WTC11 (cell line): ENCODE data around the gene EVA1A. TPM values are rescaled to one million over a fixed set of nuclear protein-coding genes. Genes with fewer than 3 reads are reported as not detected.

ENCODE experiments used
- ATAC-seq: fragments of 200-7000 bp; cut with Tn5 transposase; 2 replicates; pipeline ENCODE4 v1.10.0; 2021; ENCODE audit warnings: mild to moderate bottlenecking, moderate library complexity
- CTCF ChIA-PET: fragments of 300-600 bp; sonication (Branson Sonifier 250); formaldehyde crosslinking; loops from one replicate; lab custom pipeline; 2021; ENCODE audit warnings: antibody characterized with exemption; lab: Charles Lee
- POLR2A ChIA-PET: fragments of 350-600 bp; sonication (Branson Sonifier 250); formaldehyde crosslinking; loops from one replicate; lab custom pipeline; 2021; ENCODE audit warnings: antibody characterized with exemption; lab: Charles Lee
- DNase-seq: peaks from one replicate; pipeline ENCODE4 v3.0.0; 2021; ENCODE audit warnings: low spot score
- H3K27ac Mint-ChIP-seq: 2 replicates; pipeline ENCODE4 v1.8.0; 2021; ENCODE audit warnings: mixed read lengths
- H3K27me3 Mint-ChIP-seq: 2 replicates; pipeline ENCODE4 v1.8.0; 2021; ENCODE audit warnings: low read depth, mild to moderate bottlenecking, moderate library complexity, mixed read lengths
- H3K36me3 Mint-ChIP-seq: 2 replicates; pipeline ENCODE4 v1.8.0; 2021; ENCODE audit warnings: mixed read lengths
- H3K4me1 Mint-ChIP-seq: 2 replicates; pipeline ENCODE4 v1.8.0; 2022; ENCODE audit warnings: mixed read lengths
- H3K4me3 Mint-ChIP-seq: 2 replicates; pipeline ENCODE4 v1.8.0; 2021; ENCODE audit warnings: mild to moderate bottlenecking, moderate library complexity, mixed read lengths
- H3K9me3 Mint-ChIP-seq: 2 replicates; pipeline ENCODE4 v1.8.0; 2021; ENCODE audit warnings: mixed read lengths
- ATF1 ChIP-seq: sonication (generic); formaldehyde crosslinking; IDR thresholded peaks from 2 replicates; pipeline ENCODE4 v1.8.1; 2023; ENCODE audit warnings: mild to moderate bottlenecking, moderate library complexity, missing genetic modification reagents
- ATF2 ChIP-seq: sonication (generic); formaldehyde crosslinking; IDR thresholded peaks from 2 replicates; pipeline ENCODE4 v1.8.1; 2022; ENCODE audit warnings: low read depth, missing genetic modification reagents, borderline replicate concordance
- E2F5 ChIP-seq: sonication (generic); formaldehyde crosslinking; IDR thresholded peaks from 2 replicates; pipeline ENCODE4 v1.8.1; 2022; ENCODE audit warnings: mild to moderate bottlenecking, moderate library complexity, missing genetic modification reagents
- ESRRA ChIP-seq: sonication (generic); formaldehyde crosslinking; IDR thresholded peaks from 2 replicates; pipeline ENCODE4 v1.8.1; 2022; ENCODE audit warnings: mild to moderate bottlenecking, missing genetic modification reagents, borderline replicate concordance
- NFATC4 ChIP-seq: fragments of 250-450 bp; sonication (Bioruptor Pico); IDR thresholded peaks from 2 replicates; pipeline ENCODE4 v1.9.0; 2021; ENCODE audit warnings: mild to moderate bottlenecking
- NR2C2 ChIP-seq: sonication (generic); formaldehyde crosslinking; IDR thresholded peaks from 2 replicates; pipeline ENCODE4 v1.8.0; 2022; ENCODE audit warnings: mild to moderate bottlenecking, missing genetic modification reagents
- PREB ChIP-seq: sonication (generic); formaldehyde crosslinking; IDR thresholded peaks from 2 replicates; pipeline ENCODE4 v1.8.1; 2022; ENCODE audit warnings: mild to moderate bottlenecking, missing genetic modification reagents, moderate library complexity, borderline replicate concordance
- SP1 ChIP-seq: sonication (generic); formaldehyde crosslinking; conservative IDR thresholded peaks from 2 replicates; pipeline ENCODE4 v1.8.1; 2022; ENCODE audit warnings: missing genetic modification reagents
- TCF7 ChIP-seq: sonication (generic); formaldehyde crosslinking; IDR thresholded peaks from 2 replicates; pipeline ENCODE4 v1.8.0; 2022; ENCODE audit warnings: mild to moderate bottlenecking, low read depth, missing genetic modification reagents, moderate library complexity
- ZBTB21 ChIP-seq: sonication (generic); formaldehyde crosslinking; IDR thresholded peaks from 2 replicates; pipeline ENCODE4 v1.8.1; 2023; ENCODE audit warnings: mild to moderate bottlenecking, missing genetic modification reagents, borderline replicate concordance
- ZBTB43 ChIP-seq: sonication (generic); formaldehyde crosslinking; IDR thresholded peaks from 2 replicates; pipeline ENCODE4 v1.8.1; 2023; ENCODE audit warnings: mild to moderate bottlenecking, missing genetic modification reagents
- ZNF232 ChIP-seq: sonication (generic); formaldehyde crosslinking; IDR thresholded peaks from 2 replicates; pipeline ENCODE4 v1.8.0; 2022; ENCODE audit warnings: mild to moderate bottlenecking, missing genetic modification reagents
- ZNF263 ChIP-seq: sonication (generic); formaldehyde crosslinking; IDR thresholded peaks from 2 replicates; pipeline ENCODE4 v1.8.1; 2022; ENCODE audit warnings: low read depth, mild to moderate bottlenecking, moderate library complexity, missing genetic modification reagents
- ZNF396 ChIP-seq: fragments of 250-450 bp; sonication (Bioruptor Pico); IDR thresholded peaks from 2 replicates; pipeline ENCODE4 v1.8.0; 2021; ENCODE audit warnings: mild to moderate bottlenecking, moderate library complexity, borderline replicate concordance
- total RNA-seq: library from RNA; stranded (reverse); gene quantifications from 3 replicates; pipeline ENCODE4 v1.2.3, GENCODE V29; 2021
- TF ChIP-seq, protein P1 (sequence below): sonication (generic); formaldehyde crosslinking; IDR thresholded peaks from 2 replicates; pipeline ENCODE4 v1.8.1; 2023; ENCODE audit warnings: mild to moderate bottlenecking, missing genetic modification reagents, borderline replicate concordance
- TF ChIP-seq, protein P2 (sequence below): sonication (generic); formaldehyde crosslinking; IDR thresholded peaks from 2 replicates; pipeline ENCODE4 v1.8.0; 2023; ENCODE audit warnings: missing genetic modification reagents, mild to moderate bottlenecking, borderline replicate concordance
- TF ChIP-seq, protein P3 (sequence below): sonication (generic); formaldehyde crosslinking; IDR thresholded peaks from 2 replicates; pipeline ENCODE4 v1.8.0; 2022; ENCODE audit warnings: mild to moderate bottlenecking, missing genetic modification reagents

EVA1A gene
- total RNA-seq, 1 experiment from 2014 or later = 4.1 TPM

DNA sequence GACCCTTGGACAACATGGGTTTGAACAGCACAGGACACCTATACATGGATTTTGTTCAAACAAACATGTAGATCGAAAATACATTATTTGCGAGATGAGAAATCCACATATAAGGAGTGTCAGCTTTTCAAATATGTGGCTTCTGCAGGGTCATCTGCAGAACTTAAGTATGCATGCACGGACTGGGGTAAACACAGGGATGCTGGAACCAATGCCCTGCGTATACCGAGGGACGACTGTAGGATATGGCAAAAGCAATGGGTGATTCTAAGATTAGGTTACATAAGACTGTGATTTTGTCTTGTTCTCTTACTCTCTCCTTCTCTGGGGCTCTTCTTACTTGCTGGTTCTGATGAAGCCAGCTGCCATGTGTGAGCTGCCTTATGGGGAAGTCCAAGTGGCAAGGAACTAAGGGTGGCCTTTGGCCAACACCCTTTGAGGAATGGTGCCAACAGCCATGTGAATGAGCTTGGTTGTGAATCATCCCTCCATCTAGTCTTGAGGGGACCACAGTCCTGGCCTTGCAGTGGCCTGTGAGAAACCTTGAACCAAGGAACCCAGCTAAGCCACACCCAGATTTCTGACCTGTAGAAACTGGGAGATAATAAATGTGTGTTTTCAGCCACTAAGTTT lies 66.5 kb downstream of the EVA1A start (continued):
- TF ChIP-seq, protein P1, sequence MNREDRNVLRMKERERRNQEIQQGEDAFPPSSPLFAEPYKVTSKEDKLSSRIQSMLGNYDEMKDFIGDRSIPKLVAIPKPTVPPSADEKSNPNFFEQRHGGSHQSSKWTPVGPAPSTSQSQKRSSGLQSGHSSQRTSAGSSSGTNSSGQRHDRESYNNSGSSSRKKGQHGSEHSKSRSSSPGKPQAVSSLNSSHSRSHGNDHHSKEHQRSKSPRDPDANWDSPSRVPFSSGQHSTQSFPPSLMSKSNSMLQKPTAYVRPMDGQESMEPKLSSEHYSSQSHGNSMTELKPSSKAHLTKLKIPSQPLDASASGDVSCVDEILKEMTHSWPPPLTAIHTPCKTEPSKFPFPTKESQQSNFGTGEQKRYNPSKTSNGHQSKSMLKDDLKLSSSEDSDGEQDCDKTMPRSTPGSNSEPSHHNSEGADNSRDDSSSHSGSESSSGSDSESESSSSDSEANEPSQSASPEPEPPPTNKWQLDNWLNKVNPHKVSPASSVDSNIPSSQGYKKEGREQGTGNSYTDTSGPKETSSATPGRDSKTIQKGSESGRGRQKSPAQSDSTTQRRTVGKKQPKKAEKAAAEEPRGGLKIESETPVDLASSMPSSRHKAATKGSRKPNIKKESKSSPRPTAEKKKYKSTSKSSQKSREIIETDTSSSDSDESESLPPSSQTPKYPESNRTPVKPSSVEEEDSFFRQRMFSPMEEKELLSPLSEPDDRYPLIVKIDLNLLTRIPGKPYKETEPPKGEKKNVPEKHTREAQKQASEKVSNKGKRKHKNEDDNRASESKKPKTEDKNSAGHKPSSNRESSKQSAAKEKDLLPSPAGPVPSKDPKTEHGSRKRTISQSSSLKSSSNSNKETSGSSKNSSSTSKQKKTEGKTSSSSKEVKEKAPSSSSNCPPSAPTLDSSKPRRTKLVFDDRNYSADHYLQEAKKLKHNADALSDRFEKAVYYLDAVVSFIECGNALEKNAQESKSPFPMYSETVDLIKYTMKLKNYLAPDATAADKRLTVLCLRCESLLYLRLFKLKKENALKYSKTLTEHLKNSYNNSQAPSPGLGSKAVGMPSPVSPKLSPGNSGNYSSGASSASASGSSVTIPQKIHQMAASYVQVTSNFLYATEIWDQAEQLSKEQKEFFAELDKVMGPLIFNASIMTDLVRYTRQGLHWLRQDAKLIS (CRISPR knock-in tag) = no peak
- TF ChIP-seq NFATC4 (CRISPR knock-in tag) (no peak), ATF2 (no peak), PREB (CRISPR knock-in tag) (no peak), ZBTB21 (CRISPR knock-in tag) (no peak), ZNF396 (CRISPR knock-in tag) (no peak), E2F5 (no peak), TCF7 (no peak), NR2C2 (CRISPR knock-in tag) (no peak), ATF1 (CRISPR knock-in tag) (no peak), ZNF232 (no peak)

DNA sequence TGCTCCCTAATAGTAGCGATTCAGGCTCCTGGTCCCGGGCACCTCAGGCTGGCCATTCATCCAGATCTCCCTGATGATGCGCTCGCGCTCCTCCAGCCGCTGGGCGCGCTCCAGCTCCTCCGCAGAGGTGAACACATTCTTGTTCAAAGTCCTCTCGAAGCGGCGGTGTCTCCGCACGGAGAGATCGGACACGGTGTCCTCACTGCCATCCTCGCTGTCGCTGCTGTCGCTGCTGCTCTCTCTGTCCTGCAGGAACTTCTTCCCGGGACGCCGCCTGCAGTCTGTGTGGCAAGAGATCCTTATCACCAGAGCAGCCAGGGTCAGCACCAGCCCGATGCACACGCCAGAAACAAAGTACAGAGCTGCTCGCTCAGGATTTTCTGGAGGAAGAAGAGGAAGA lies 67.5 kb downstream of the EVA1A start:
- H3K4me1 Mint-ChIP-seq = peaks cover 6% of the 10 kb centered on the region
- H3K27me3 Mint-ChIP-seq = no peaks in the 10 kb centered on the region
- DNase-seq (peak; percentile 11), ATAC-seq (no peak)
- no peaks in the 10 kb centered on the region for H3K9me3 Mint-ChIP-seq
- no peaks in the 10 kb centered on the region for H3K36me3 Mint-ChIP-seq
- TF ChIP-seq ZBTB21 (CRISPR knock-in tag) = no peak
- TF ChIP-seq SP1 (CRISPR knock-in tag) = no peak
- no peak for TF ChIP-seq ESRRA (CRISPR knock-in tag)
- TF ChIP-seq NFATC4 (CRISPR knock-in tag) = no peak
- no peak for TF ChIP-seq ZBTB43 (CRISPR knock-in tag)
- TF ChIP-seq ZNF263 (CRISPR knock-in tag) = no peak
- TF ChIP-seq, protein P2, sequence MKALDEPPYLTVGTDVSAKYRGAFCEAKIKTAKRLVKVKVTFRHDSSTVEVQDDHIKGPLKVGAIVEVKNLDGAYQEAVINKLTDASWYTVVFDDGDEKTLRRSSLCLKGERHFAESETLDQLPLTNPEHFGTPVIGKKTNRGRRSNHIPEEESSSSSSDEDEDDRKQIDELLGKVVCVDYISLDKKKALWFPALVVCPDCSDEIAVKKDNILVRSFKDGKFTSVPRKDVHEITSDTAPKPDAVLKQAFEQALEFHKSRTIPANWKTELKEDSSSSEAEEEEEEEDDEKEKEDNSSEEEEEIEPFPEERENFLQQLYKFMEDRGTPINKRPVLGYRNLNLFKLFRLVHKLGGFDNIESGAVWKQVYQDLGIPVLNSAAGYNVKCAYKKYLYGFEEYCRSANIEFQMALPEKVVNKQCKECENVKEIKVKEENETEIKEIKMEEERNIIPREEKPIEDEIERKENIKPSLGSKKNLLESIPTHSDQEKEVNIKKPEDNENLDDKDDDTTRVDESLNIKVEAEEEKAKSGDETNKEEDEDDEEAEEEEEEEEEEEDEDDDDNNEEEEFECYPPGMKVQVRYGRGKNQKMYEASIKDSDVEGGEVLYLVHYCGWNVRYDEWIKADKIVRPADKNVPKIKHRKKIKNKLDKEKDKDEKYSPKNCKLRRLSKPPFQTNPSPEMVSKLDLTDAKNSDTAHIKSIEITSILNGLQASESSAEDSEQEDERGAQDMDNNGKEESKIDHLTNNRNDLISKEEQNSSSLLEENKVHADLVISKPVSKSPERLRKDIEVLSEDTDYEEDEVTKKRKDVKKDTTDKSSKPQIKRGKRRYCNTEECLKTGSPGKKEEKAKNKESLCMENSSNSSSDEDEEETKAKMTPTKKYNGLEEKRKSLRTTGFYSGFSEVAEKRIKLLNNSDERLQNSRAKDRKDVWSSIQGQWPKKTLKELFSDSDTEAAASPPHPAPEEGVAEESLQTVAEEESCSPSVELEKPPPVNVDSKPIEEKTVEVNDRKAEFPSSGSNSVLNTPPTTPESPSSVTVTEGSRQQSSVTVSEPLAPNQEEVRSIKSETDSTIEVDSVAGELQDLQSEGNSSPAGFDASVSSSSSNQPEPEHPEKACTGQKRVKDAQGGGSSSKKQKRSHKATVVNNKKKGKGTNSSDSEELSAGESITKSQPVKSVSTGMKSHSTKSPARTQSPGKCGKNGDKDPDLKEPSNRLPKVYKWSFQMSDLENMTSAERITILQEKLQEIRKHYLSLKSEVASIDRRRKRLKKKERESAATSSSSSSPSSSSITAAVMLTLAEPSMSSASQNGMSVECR (CRISPR knock-in tag) = no peak
- TF ChIP-seq, protein P3, sequence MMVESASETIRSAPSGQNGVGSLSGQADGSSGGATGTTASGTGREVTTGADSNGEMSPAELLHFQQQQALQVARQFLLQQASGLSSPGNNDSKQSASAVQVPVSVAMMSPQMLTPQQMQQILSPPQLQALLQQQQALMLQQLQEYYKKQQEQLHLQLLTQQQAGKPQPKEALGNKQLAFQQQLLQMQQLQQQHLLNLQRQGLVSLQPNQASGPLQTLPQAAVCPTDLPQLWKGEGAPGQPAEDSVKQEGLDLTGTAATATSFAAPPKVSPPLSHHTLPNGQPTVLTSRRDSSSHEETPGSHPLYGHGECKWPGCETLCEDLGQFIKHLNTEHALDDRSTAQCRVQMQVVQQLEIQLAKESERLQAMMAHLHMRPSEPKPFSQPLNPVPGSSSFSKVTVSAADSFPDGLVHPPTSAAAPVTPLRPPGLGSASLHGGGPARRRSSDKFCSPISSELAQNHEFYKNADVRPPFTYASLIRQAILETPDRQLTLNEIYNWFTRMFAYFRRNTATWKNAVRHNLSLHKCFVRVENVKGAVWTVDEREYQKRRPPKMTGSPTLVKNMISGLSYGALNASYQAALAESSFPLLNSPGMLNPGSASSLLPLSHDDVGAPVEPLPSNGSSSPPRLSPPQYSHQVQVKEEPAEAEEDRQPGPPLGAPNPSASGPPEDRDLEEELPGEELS (CRISPR knock-in tag) = no peak
- no peak overlapping the region for H3K27ac Mint-ChIP-seq
- ChIA-PET CTCF (interaction anchor here (0.9 to 1.2 kb wide), 2 partner anchors 27 to 115 kb away, joined by 3 read pairs; no protein-coding TSS in a partner anchor), POLR2A (no interaction called here)
- H3K4me3 Mint-ChIP-seq = no peak overlapping the region
